GM18951 (cell line): ENCODE data around the gene FAM118B.

ENCODE experiments used
- POLR2A ChIP-seq: IDR thresholded peaks from 4 replicates; pipeline ENCODE4 v1.6.1; 2011; ENCODE audit warnings: mild to moderate bottlenecking; ENCODE audit not compliant: insufficient read length, insufficient read depth; ENCODE audit errors: extremely low read depth
- in situ Hi-C: fragments of 300-500 bp; cut with MboI; formaldehyde crosslinking; loops from one replicate; pipeline ENCODE4 v1.12.0; 2022; ENCODE audit warnings: low sequenced_read_pairs, mixed read lengths, inconsistent platforms; ENCODE audit not compliant: unreplicated experiment

The FAM118B gene

GRCh38 chr11:126175393-126175792 lies 36.2 kb upstream of the FAM118B start:
- in situ Hi-C loops, result no loop called here
- TF ChIP-seq POLR2A, result no peak

- in situ Hi-C loops, result no loop called here
- no peak for TF ChIP-seq POLR2A
These were observed 34.6 kb upstream of the FAM118B start for GRCh38 chr11:126176853-126177470.

DNA sequence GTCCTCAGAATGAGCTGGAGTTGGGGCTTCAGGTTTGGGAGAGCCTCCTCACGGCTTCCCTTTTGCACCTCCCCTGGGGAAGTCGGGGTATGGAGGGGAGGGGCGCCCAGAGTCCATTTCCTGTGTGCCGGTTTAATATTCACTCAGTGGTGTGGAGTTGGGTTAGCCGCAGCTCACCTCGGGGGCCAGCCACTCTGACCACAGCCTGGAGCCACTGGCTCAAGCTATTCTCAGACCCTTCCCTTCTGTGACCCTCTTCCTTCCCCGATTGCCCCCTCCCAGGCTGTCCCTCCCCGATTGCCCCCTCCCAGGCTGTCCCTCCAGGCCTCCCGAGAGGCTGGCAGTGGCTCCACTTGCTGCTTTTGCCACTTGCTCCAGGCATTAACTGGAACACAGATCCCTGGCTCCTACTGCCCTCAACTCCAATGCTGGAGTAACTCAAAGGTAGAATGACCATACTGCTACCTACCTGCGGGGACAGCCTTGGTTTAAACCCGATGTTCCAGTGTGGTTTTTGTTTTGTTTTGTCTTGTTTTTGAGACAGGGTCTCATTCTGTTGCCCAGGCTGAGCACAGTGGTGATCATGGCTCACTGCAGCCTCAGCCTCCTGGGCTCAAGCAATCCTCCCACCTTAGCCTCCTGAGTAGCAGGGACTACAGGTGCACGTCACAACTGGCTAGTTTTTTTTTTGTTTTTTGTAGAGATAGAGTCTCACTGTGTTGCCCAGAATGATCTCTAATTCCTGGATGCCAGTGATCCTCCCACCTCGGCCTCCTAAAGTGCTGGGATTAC lies 29.4 kb upstream of the FAM118B start:
- TF ChIP-seq POLR2A, result no peak
- in situ Hi-C loops, result no loop called here

DNA sequence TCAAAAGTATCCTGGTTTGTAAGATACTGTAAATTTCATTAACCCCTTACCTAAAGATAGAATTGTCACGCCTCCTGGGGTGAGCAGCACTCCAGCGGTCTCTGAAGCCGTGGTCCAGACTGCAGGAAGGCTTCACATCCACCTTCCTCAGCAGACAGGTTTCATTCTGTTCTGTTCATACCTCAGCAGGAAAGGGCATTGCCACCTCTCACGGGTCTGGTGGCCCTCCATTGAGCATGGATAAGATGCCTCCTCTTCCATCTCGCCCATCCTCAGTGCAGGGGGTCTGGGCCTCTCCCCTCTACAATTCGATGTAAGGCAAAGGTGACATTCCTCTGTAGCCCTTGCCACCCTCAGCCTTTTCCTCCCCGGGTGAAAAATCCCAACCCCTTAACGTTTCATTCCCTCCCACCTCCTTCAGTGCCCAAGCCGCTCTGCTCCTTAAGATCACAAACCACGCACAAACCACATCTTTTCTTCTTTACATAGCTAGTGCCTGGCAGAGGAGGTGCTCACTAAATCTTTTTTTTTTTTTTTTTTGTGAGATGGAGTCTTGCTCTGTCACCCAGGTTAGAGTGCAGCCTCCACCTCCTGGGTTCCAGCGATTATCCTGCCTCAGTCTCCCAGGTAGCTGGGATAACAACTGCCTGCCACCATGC lies 28.7 kb upstream of the FAM118B start:
- no peak for TF ChIP-seq POLR2A
- in situ Hi-C loops, result no loop called here

DNA sequence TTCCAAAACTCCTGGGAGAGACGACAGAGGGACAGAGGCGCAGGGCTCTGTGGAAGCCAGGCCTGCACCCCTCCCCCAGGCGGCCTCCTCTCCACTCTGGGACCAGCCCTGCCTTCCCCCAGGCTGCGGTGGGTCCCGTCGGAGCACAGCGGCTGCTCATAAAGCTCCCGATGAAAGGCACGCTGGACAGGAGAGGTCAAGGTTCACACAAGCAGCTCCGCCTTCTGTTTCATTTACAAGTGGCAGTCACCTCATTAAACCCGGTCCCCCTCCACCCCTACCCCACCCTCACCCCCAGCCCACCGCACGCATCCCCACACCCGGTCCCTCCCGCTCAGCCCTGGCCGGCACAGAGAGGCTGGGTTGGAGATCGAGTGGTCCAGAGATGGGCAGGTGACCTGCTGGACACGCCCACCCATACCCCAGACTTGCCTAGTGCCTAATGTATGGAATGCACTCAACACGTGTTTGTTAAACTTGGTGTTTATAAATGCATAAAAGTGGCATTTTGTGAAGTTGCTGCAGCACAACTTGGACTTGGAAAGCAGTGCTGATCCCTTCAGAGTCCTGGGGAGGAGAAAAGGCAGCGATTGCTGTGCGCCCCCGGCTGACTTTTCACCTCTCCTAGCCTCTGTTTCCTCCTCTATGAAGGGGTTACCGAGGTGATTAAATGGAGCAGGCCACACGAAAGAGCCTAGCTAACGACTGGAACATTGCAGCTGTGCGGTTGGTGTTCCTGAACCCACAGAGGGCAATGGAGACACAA lies 26.1 kb upstream of the FAM118B start:
- in situ Hi-C loops, result no loop called here
- no peak for TF ChIP-seq POLR2A

- no peak for TF ChIP-seq POLR2A
- in situ Hi-C loops, result no loop called here
These were observed 25.4 kb upstream of the FAM118B start for GRCh38 chr11:126186025-126186698.

DNA sequence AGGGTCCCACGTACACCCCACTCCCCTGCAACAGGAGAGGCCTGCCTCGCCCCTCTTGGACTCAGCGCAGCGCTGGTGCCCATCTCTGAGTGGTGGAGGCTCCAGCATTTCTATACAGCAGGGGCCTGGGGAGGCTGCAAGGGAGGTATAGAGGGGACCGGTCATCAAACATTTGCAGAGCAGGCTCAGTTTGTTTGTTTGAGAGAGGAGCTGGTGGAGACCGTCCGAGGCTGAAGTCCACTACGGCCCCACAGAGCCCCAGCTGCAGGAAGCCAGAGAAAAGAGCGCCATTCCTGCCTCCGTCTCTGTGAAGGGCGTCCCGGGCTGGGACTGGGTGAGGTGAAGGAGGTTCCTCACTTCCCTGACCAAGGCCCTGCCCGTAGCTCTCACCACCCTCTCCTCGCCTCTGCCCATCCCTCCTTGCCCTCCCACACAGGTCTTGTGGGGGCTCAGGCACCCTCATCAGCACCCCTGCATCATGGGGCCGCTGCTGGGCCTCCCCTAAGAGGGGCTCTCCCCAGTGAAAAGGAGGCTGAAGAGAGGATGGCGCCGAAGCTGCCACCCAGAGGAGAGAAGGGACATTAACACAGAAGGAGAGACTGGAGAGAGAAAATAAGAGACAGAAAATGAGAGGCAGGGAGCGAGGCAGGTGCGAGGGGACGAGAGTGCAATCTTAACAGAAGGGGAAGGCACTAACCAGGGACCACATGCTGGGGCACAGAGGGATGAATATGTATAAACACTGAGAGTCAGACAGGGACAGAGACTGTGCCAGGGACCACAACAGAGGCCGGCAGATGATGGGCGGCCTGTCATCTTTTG lies 24.7 kb upstream of the FAM118B start:
- in situ Hi-C loops, result no loop called here
- no peak for TF ChIP-seq POLR2A

DNA sequence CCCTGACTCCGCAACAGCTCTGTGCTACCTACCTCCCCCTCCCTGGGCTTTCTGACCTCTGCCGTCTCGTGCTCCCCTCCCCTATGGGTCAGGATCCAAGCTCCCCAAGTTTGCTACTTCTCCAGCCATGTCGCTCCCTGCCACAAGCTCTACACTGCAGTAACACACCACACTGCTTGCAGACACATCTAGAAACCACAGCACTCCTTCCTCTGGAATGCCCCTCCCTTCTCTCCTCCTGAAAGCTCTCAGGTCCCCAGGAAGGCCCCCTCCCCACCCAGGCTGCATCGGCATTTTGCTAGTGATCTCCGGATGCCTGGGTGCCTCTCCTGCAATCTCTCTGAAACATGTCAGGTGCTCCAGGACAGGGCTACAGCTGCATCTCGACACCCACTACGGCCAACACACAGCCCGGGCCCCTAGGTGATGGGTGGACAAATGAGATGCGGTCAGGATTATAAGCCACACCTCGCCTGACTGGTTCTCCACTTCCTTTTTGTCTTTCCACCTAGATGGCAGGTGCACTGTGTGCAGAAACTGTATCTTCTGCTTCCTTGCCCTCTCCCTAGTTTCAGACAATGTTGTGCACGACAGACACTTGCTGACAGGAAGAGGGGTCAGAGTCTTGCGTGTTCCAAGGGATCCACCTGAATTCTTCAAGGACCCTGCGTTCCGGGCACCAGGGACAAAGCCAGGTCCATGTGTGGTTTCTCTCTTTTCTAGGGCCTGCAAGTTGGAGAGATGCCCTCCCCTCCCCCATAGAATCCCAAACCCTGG lies 23.1 kb upstream of the FAM118B start:
- no peak for TF ChIP-seq POLR2A
- in situ Hi-C loops, result no loop called here

- no peak for TF ChIP-seq POLR2A
- in situ Hi-C loops, result no loop called here
These were observed 22.3 kb upstream of the FAM118B start for GRCh38 chr11:126189109-126189929.

DNA sequence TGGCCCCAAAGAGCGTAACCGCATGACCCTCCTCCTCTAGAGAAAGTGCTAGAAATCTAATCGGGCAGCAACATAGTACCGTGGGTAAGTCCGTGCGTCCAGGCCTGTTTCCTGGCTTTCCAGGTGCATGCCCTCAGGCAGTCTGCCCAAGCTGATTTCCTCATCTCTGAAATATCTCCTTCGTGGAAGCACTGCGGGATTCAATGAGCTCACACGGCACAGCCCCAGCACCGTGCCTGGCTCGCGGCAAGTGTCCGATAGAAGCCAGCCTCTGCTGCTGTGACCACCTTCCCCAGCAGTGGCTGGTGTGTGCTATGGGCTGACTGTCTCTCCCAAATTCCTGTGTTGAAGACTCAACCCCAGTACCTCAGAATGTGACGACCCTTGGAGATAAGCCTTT lies 20.8 kb upstream of the FAM118B start:
- in situ Hi-C loops, result loop anchor here (5.0 kb wide), 1 partner anchor 273 kb away; no protein-coding TSS in a partner anchor
- no peak for TF ChIP-seq POLR2A
